HL-60 (cell line): ENCODE measurements around the gene SNX9.

Experiments used
- DNase-seq, 2 experiments: peaks; one replicate each; pipeline ENCODE4 v3.0.0-alpha.2; 2010 to 2020; ENCODE audit warnings: low read depth in 1 of 2, low spot score in 1 of 2
- H3K27ac ChIP-seq: fragments of 250-450 bp; sonication (Bioruptor Pico); replicated peaks from 2 replicates; pipeline ENCODE4 v1.5.1; 2020; ENCODE audit warnings: mild to moderate bottlenecking, moderate library complexity
- H3K27me3 ChIP-seq: fragments of 250-450 bp; sonication (Bioruptor Pico); 2 replicates; pipeline ENCODE4 v1.5.1; 2021; ENCODE audit warnings: mild to moderate bottlenecking, moderate library complexity; ENCODE audit not compliant: insufficient read depth, poor library complexity, severe bottlenecking
- H3K4me3 ChIP-seq: replicated peaks from 2 replicates; pipeline ENCODE4 v1.5.1; 2011; ENCODE audit warnings: mild to moderate bottlenecking, control low read depth, low read length; ENCODE audit not compliant: insufficient read depth
- GABPA ChIP-seq: IDR thresholded peaks from 2 replicates; pipeline ENCODE4 v1.6.1; 2012; ENCODE audit warnings: low read depth
- POLR2AphosphoS5 ChIP-seq: IDR thresholded peaks from 2 replicates; pipeline ENCODE4 v1.6.1; 2012; ENCODE audit warnings: low read depth
- REST ChIP-seq: IDR thresholded peaks from 2 replicates; pipeline ENCODE4 v1.6.1; 2012; ENCODE audit warnings: low read depth; ENCODE audit not compliant: insufficient replicate concordance
- SPI1 ChIP-seq: IDR thresholded peaks from 2 replicates; pipeline ENCODE4 v1.6.1; 2012; ENCODE audit warnings: low read depth, mild to moderate bottlenecking, borderline replicate concordance
- TF ChIP-seq, protein P1 (sequence below): IDR thresholded peaks from one replicate; pipeline ENCODE4 v1.5.1; 2011; ENCODE audit warnings: low read length, control low read depth, inconsistent platforms; ENCODE audit not compliant: insufficient read depth

Gene SNX9

GRCh38 chr6:157785636-157786035, 37.4 kb upstream of the SNX9 start:
- Histone ChIP-seq H3K27me3 (no peaks in the 10 kb centered on the region), H3K4me3 (no peak overlapping the region), H3K27ac (no peak overlapping the region)
- DNase-seq: no peak
- TF ChIP-seq GABPA (no peak), REST (no peak), SPI1 (no peak)
- TF ChIP-seq, protein P1, sequence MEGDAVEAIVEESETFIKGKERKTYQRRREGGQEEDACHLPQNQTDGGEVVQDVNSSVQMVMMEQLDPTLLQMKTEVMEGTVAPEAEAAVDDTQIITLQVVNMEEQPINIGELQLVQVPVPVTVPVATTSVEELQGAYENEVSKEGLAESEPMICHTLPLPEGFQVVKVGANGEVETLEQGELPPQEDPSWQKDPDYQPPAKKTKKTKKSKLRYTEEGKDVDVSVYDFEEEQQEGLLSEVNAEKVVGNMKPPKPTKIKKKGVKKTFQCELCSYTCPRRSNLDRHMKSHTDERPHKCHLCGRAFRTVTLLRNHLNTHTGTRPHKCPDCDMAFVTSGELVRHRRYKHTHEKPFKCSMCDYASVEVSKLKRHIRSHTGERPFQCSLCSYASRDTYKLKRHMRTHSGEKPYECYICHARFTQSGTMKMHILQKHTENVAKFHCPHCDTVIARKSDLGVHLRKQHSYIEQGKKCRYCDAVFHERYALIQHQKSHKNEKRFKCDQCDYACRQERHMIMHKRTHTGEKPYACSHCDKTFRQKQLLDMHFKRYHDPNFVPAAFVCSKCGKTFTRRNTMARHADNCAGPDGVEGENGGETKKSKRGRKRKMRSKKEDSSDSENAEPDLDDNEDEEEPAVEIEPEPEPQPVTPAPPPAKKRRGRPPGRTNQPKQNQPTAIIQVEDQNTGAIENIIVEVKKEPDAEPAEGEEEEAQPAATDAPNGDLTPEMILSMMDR: no peak

GRCh38 chr6:157786221-157786620, 36.8 kb upstream of the SNX9 start:
- Histone ChIP-seq H3K4me3 (no peak overlapping the region), H3K27ac (no peak overlapping the region), H3K27me3 (no peaks in the 10 kb centered on the region)
- TF ChIP-seq GABPA (no peak), REST (no peak), POLR2AphosphoS5 (no peak), SPI1 (no peak)
- TF ChIP-seq, protein P1: no peak
- no peak for DNase-seq

DNA sequence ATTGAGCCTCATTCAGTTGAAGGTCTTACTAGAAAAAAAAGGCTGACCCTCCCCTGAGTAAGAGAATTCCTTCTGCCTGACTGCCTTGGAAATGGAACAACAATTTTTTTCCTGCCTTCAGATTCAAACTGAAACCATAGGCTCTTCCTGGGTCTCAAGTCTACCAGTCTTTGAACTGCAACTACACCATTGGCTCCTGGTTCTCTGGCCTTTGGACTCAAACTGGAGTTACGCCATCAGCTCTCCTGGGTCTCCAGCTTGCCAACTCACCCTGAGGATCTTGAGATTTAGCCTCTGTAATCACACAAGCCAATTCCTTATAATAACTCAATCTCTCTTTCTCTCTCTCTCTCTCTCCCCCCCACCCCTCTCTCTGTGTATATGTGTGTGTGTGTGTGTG, 36.0 kb upstream of the SNX9 start:
- Histone ChIP-seq H3K27me3 (no peaks in the 10 kb centered on the region), H3K4me3 (no peak overlapping the region), H3K27ac (no peak overlapping the region)
- DNase-seq: no peak
- TF ChIP-seq REST (no peak), SPI1 (no peak), GABPA (no peak), POLR2AphosphoS5 (no peak)
- TF ChIP-seq, protein P1: no peak
